ENCODE data around the gene GBP7. TPM values are rescaled to one million over a fixed set of nuclear protein-coding genes. Genes with fewer than 3 reads are reported as not detected.

Gene GBP7
- not detected in 2 replicates for total RNA-seq (ENCODE audit: low replicate concordance)

GRCh38 chr1:89175601-89176256, at the start of gene GBP7:
Gene GBP7 (minus strand): TSS chr1:89176003. CDS start chr1:89171935, 4,068 bp downstream.

GRCh38 chr1:89198491-89199072, 22.8 kb upstream of the GBP7 start, which contains the start of gene GBP4:
Gene GBP4 (minus strand): TSS chr1:89198942. CDS start chr1:89198834, 108 bp downstream.

GRCh38 chr1:89125913-89126580, 49.8 kb downstream of the GBP7 start, which contains the start of gene GBP2:
Gene GBP2 (minus strand): TSS chr1:89126114. CDS start chr1:89121966, 4,148 bp downstream.

Other genes starting within 250 kb of the GBP7 start
- 17.4 and 20.0 TPM in 2 replicates for gene KYAT3, start 183.4 kb downstream of the GBP7 start, total RNA-seq (ENCODE audit: low replicate concordance)
- 6.8 and 7.3 TPM in 2 replicates for gene RBMXL1, start 183.4 kb downstream of the GBP7 start, total RNA-seq (ENCODE audit: low replicate concordance)
- gene GBP3, start 153.1 kb downstream of the GBP7 start, total RNA-seq (ENCODE audit: low replicate concordance): 17.4 and 28.2 TPM in 2 replicates
- gene GBP1, start 110.8 kb downstream of the GBP7 start, total RNA-seq (ENCODE audit: low replicate concordance): 12.5 and 18.7 TPM in 2 replicates
- gene GBP2, start 49.9 kb downstream of the GBP7 start, total RNA-seq (ENCODE audit: low replicate concordance): 14.9 and 66.0 TPM in 2 replicates
- gene GBP4, start 22.9 kb upstream of the GBP7 start, total RNA-seq (ENCODE audit: low replicate concordance): 0.12 and 2.3 TPM in 2 replicates
- 0.08 and 0.82 TPM in 2 replicates for gene GBP5, start 96.9 kb upstream of the GBP7 start, total RNA-seq (ENCODE audit: low replicate concordance)
- not detected in 2 replicates for gene GBP6, start 188.1 kb upstream of the GBP7 start, total RNA-seq (ENCODE audit: low replicate concordance)

Data from smooth muscle cell of the coronary artery (primary cell).